Karpas-422 (cell line): ENCODE results near the gene CDK5RAP1. TPM values are rescaled to one million over a fixed set of nuclear protein-coding genes. Genes with fewer than 3 reads are reported as not detected.
A peak's percentile ranks its signal among the peaks of the same experiment; 100 is the strongest.
"Not testable (repeated sequence)": the region's sequence is repeated elsewhere in the genome, so short reads cannot be mapped to it uniquely, and the experiment has no call there.

Experiments used
- DNase-seq: peaks from one replicate; pipeline ENCODE4 v3.0.0-alpha.2; 2015
- H2AFZ ChIP-seq: fragments of 200-600 bp; sonication (generic); 2 replicates; pipeline ENCODE4 v1.6.1; 2014; ENCODE audit warnings: antibody characterized with exemption, low read length, mixed read lengths
- H3K27ac ChIP-seq: fragments of 200-600 bp; sonication (generic); 2 replicates; pipeline ENCODE4 v1.5.1; 2014; ENCODE audit warnings: mild to moderate bottlenecking, low read length, moderate library complexity
- H3K27me3 ChIP-seq: fragments of 200-600 bp; sonication (generic); 2 replicates; pipeline ENCODE4 v1.6.1; 2014; ENCODE audit warnings: low read length, mixed read lengths
- H3K36me3 ChIP-seq: fragments of 200-600 bp; sonication (generic); 2 replicates; pipeline ENCODE4 v1.6.1; 2014; ENCODE audit warnings: low read length, mixed read lengths; ENCODE audit not compliant: insufficient read depth
- H3K4me1 ChIP-seq: fragments of 200-600 bp; sonication (generic); 2 replicates; pipeline ENCODE4 v1.6.1; 2014; ENCODE audit warnings: mild to moderate bottlenecking, low read length, mixed read lengths
- H3K4me2 ChIP-seq: fragments of 200-600 bp; sonication (generic); 2 replicates; pipeline ENCODE4 v1.6.1; 2014; ENCODE audit warnings: low read length, low read depth, mild to moderate bottlenecking; ENCODE audit not compliant: poor library complexity, severe bottlenecking
- H3K4me3 ChIP-seq: fragments of 200-600 bp; sonication (generic); 2 replicates; pipeline ENCODE4 v1.5.1; 2014; ENCODE audit warnings: mild to moderate bottlenecking, antibody characterized with exemption, low read length, mixed read lengths
- H3K79me2 ChIP-seq: fragments of 200-600 bp; sonication (generic); 2 replicates; pipeline ENCODE4 v1.6.1; 2014; ENCODE audit warnings: mild to moderate bottlenecking, low read length, mixed read lengths
- H3K9ac ChIP-seq: fragments of 200-600 bp; sonication (generic); 2 replicates; pipeline ENCODE4 v1.6.0; 2014; ENCODE audit warnings: low read length
- H3K9me2 ChIP-seq: fragments of 200-600 bp; sonication (generic), shearing (Covaris generic); replicated peaks from 2 replicates; pipeline ENCODE4 v1.6.0; 2014; ENCODE audit warnings: mild to moderate bottlenecking, low read length, moderate library complexity; ENCODE audit not compliant: insufficient read depth
- H3K9me3 ChIP-seq: fragments of 300-700, 200-600 bp; sonication (generic); 2 replicates; pipeline ENCODE4 v1.6.1; 2014; ENCODE audit warnings: low read length, mixed read lengths
- H4K20me1 ChIP-seq: fragments of 200-600 bp; sonication (generic); 2 replicates; pipeline ENCODE4 v1.6.1; 2014; ENCODE audit warnings: mild to moderate bottlenecking, antibody characterized with exemption, low read length, low read depth; ENCODE audit not compliant: insufficient read depth
- total RNA-seq: library from RNA; depleted of rRNA; stranded (reverse); fragments of >200 nt; shearing (Covaris generic); gene quantifications from 2 replicates; pipeline ENCODE4 v1.2.3, GENCODE V29; 2014; ENCODE audit warnings: low replicate concordance

CDK5RAP1 gene
- total RNA-seq, 1 experiment from 2014 or later, result 32.5 TPM

DNA sequence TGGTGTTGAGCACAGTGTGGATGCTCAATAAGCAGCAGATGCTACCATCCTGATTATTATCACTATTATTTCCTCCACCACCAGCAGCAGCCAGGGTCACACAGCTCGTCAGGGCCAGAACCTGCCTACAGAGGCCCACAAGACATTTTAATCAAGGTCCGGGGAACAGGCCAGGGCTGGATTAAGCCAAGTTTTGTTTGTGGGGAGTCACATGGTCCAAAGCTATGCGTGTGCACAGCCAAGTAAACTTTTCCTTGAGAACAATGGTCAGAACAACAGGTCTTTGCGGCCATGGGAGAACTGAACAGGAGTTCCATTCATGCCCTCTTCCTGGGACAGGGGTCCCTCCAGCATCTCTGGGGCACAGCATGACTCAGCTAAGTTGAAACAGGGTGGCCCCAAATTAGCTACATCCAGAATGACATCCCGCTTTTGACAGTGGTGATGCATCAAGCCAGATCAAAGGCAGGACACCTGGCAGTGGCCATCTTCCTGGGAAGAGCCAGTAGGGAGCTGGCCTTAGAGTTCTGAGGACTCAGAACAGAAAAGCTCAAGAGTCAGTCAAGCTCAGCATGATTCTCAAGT lies 30.6 kb upstream of the CDK5RAP1 start:
- H2AFZ ChIP-seq, result no peak overlapping the region
- H3K9ac ChIP-seq, result no peak overlapping the region
- H3K4me2 ChIP-seq, result no peak overlapping the region
- DNase-seq, result no peak
- 0 out of 2 replicates have a peak, but pooled peaks cover 3% of the 10 kb centered on the region for H3K79me2 ChIP-seq
- H3K4me3 ChIP-seq, result no peak overlapping the region
- H4K20me1 ChIP-seq, result no peaks in the 10 kb centered on the region
- no peaks in the 10 kb centered on the region for H3K4me1 ChIP-seq
- no peaks in the 10 kb centered on the region for H3K9me2 ChIP-seq
- H3K27me3 ChIP-seq, result no peaks in the 10 kb centered on the region
- H3K27ac ChIP-seq, result no peak overlapping the region
- no peaks in the 10 kb centered on the region for H3K9me3 ChIP-seq
- peaks cover 18% of the 10 kb centered on the region for H3K36me3 ChIP-seq

GRCh38 chr20:33423875-33424274 lies 22.6 kb upstream of the CDK5RAP1 start:
- H3K4me3 ChIP-seq, H3K79me2 ChIP-seq, H2AFZ ChIP-seq, H3K4me1 ChIP-seq, H3K27ac ChIP-seq, DNase-seq, H3K9me2 ChIP-seq, H3K9ac ChIP-seq, H3K9me3 ChIP-seq, H3K27me3 ChIP-seq, H3K4me2 ChIP-seq, H4K20me1 ChIP-seq, H3K36me3 ChIP-seq: not testable (repeated sequence)

- no peaks in the 10 kb centered on the region for H3K9me2 ChIP-seq
- no peak overlapping the region for H3K4me3 ChIP-seq
- no peaks in the 10 kb centered on the region for H3K27me3 ChIP-seq
- H3K79me2 ChIP-seq, result no peaks in the 10 kb centered on the region
- H3K9ac ChIP-seq, result no peak overlapping the region
- DNase-seq, result no peak
- no peaks in the 10 kb centered on the region for H3K9me3 ChIP-seq
- H3K27ac ChIP-seq, result no peak overlapping the region
- 0 out of 2 replicates have a peak, but pooled peaks cover 6% of the 10 kb centered on the region for H3K36me3 ChIP-seq
- no peak overlapping the region for H2AFZ ChIP-seq
- H4K20me1 ChIP-seq, result no peaks in the 10 kb centered on the region
- H3K4me1 ChIP-seq, result no peaks in the 10 kb centered on the region
- H3K4me2 ChIP-seq, result no peak overlapping the region
Observed at GRCh38 chr20:33423141-33423834, 22.0 kb upstream of the CDK5RAP1 start.

DNA sequence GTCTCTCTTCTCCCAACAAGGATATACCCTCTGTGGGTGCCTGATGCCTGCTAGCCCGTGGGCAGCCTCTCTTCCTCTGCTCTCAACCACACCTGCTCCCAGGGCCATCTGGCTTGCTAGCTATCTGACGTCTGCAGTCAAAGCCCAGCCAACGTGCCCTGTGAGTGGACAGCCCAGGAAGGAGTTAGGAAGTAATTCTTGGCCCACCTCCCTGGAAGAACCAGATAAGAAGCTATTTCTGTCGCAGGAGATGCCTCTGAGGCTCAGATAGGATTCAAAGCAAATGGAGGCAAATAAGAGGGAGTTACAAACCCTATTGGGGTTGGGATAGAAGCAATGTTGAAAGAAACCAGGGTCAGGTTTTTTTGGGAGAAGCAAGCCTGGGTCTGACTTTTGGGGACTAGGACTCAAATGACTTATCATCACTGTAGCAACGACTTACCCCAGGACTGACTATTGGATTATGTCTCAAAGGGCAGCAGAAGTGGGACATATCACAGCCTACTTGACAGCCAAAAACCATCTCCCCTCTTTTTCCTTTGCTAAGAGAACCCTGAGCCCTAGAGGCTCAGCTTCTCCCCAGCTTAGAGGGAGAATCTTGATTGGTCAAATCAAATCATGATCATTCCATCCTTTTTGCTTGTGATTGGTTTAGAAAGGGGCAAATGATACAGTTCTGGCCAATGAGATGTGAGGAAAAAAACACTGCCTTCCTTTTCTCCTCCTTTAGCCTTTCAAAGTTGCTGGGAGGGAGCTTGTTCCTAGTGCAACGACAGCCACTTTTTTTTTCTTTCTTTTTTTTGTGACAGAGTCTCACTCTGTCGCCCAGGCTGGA lies 18.0 kb upstream of the CDK5RAP1 start:
- H3K27ac ChIP-seq, result no peak overlapping the region
- no peak overlapping the region for H3K4me2 ChIP-seq
- H3K9me3 ChIP-seq, result no peaks in the 10 kb centered on the region
- H3K27me3 ChIP-seq, result no peaks in the 10 kb centered on the region
- no peaks in the 10 kb centered on the region for H3K9me2 ChIP-seq
- H3K4me3 ChIP-seq, result no peak overlapping the region
- no peaks in the 10 kb centered on the region for H4K20me1 ChIP-seq
- DNase-seq, result no peak
- H3K79me2 ChIP-seq, result no peaks in the 10 kb centered on the region; the same call in 1 of the 2 replicates
- no peak overlapping the region for H2AFZ ChIP-seq
- no peak overlapping the region for H3K9ac ChIP-seq
- H3K36me3 ChIP-seq, result peaks cover 14% of the 10 kb centered on the region
- peaks cover 4% of the 10 kb centered on the region for H3K4me1 ChIP-seq

DNA sequence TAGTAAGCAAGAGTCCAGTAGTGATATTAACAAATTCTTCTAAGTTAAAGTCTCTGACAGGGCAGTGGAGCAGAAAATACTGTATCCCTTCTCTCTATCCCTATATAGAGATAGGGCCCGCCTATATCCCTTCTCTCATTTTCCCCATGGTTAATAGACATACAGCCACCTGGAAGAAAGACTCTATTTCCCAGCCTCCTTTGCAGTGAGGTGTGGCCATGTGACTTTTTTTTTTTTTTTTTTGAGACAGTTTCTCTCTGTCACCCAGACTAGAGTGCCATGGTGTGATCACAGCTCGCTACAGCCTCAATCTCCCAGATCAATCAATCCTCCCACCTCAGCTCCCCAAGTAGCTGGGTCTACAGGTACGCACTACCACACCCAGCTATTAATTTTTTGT lies 16.7 kb upstream of the CDK5RAP1 start:
- Histone ChIP-seq H3K4me1 (peaks cover 4% of the 10 kb centered on the region), H3K4me3 (no peak overlapping the region), H3K27me3 (no peaks in the 10 kb centered on the region), H2AFZ (no peak overlapping the region), H3K9ac (no peak overlapping the region), H3K36me3 (peaks cover 14% of the 10 kb centered on the region), H3K27ac (no peak overlapping the region), H3K4me2 (no peak overlapping the region), H4K20me1 (no peaks in the 10 kb centered on the region), H3K9me3 (no peaks in the 10 kb centered on the region), H3K79me2 (no peaks in the 10 kb centered on the region; the same call in 1 of the 2 replicates), H3K9me2 (no peaks in the 10 kb centered on the region)
- DNase-seq, result peak; percentile 52

GRCh38 chr20:33415948-33416347 lies 14.6 kb upstream of the CDK5RAP1 start:
- no peak overlapping the region for H3K4me2 ChIP-seq
- no peak overlapping the region for H3K4me3 ChIP-seq
- no peak overlapping the region for H3K9ac ChIP-seq
- no peak overlapping the region for H3K27ac ChIP-seq
- peaks cover 14% of the 10 kb centered on the region for H3K4me1 ChIP-seq
- H3K27me3 ChIP-seq, result no peaks in the 10 kb centered on the region
- H3K79me2 ChIP-seq, result peaks cover 3% of the 10 kb centered on the region; the same call in 1 of the 2 replicates
- no peak overlapping the region for H2AFZ ChIP-seq
- no peaks in the 10 kb centered on the region for H3K9me2 ChIP-seq
- H4K20me1 ChIP-seq, result no peaks in the 10 kb centered on the region
- H3K9me3 ChIP-seq, result no peaks in the 10 kb centered on the region
- peaks cover 30% of the 10 kb centered on the region for H3K36me3 ChIP-seq
- DNase-seq, result peak; percentile 76

- H2AFZ ChIP-seq, result no peak overlapping the region
- DNase-seq, result no peak
- H3K4me1 ChIP-seq, result peaks cover 49% of the 10 kb centered on the region
- peaks cover 42% of the 10 kb centered on the region for H3K36me3 ChIP-seq
- H3K9me3 ChIP-seq, result no peaks in the 10 kb centered on the region
- no peaks in the 10 kb centered on the region for H4K20me1 ChIP-seq
- peaks cover 12% of the 10 kb centered on the region for H3K79me2 ChIP-seq
- H3K4me2 ChIP-seq, result no peak overlapping the region
- H3K27me3 ChIP-seq, result no peaks in the 10 kb centered on the region
- H3K9me2 ChIP-seq, result no peaks in the 10 kb centered on the region
- no peak overlapping the region for H3K9ac ChIP-seq
- no peak overlapping the region for H3K27ac ChIP-seq
- no peak overlapping the region for H3K4me3 ChIP-seq
Observed at GRCh38 chr20:33412484-33412838, 11.1 kb upstream of the CDK5RAP1 start.
